Measurements from ENCODE around the gene CERS6.

DNA sequence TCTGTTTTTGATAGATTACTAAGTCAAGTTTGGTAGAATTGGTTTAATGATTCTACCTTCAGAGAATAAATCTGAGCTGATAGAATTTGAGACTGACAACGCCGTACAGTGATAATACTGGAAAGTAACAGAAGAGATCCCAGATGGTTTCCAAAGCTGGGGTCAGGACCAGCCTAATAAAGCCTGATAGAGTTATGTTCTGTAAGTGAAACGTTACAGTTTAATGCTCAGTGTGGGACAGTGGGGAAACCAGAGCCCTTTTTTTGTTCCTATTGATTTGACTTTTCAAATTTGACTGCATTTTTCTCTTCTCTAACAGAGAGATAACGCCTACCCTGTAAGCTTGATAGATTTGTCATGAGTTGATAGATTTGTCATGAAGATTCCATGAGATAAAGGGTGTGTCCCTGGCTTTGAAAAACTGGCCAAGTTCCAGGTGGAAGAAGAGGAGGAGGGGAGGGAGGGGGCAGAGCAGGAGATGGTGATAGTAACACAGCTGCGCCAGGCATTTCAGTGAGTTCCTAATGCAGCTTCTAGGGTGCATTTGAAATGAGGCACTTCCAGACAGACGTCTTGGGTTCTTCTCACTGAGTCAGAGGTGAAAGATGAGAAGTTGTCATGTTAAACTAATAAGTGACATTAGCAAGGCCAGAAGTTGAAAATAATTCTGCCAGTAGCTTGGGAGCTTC lies 65.1 kb downstream of the CERS6 start:
- TF ChIP-seq, protein P1, sequence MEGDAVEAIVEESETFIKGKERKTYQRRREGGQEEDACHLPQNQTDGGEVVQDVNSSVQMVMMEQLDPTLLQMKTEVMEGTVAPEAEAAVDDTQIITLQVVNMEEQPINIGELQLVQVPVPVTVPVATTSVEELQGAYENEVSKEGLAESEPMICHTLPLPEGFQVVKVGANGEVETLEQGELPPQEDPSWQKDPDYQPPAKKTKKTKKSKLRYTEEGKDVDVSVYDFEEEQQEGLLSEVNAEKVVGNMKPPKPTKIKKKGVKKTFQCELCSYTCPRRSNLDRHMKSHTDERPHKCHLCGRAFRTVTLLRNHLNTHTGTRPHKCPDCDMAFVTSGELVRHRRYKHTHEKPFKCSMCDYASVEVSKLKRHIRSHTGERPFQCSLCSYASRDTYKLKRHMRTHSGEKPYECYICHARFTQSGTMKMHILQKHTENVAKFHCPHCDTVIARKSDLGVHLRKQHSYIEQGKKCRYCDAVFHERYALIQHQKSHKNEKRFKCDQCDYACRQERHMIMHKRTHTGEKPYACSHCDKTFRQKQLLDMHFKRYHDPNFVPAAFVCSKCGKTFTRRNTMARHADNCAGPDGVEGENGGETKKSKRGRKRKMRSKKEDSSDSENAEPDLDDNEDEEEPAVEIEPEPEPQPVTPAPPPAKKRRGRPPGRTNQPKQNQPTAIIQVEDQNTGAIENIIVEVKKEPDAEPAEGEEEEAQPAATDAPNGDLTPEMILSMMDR (conservative IDR thresholded peaks at IDR 0.05): no peak
- no peak for TF ChIP-seq ZFX (IDR thresholded peaks at IDR 0.05)
